ENCODE results near the gene AMBP. TPM values are rescaled to one million over a fixed set of nuclear protein-coding genes. Genes with fewer than 3 reads are reported as not detected.
A peak's percentile ranks its signal among the peaks of the same experiment; 100 is the strongest.

AMBP gene
- total and polyA plus RNA-seq, 2 of the 13 experiments (the other 11 are each of a cell fraction or from before 2014, with no cell fraction given), result 1,510 to 2,580 TPM

DNA sequence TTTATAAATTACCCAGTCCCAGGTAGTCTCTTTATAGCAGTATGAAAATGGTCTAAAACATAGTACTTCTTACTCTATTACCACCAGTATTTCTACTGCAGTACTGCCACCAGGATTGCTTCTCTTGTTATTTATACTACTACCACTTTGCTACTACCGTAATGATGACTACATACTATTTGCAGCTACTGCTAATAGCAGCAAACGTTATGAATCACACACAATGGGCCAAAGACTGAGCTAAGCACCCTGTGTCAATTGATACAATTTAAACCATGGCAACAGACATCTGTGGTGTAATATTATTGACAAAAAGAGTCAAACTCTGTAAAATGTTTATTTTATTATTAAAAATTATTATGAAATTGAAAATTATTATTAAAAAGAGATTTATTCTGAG, 36.3 kb upstream of the AMBP start:
- Histone ChIP-seq H4K20me1 (ENCODE audit: insufficient read depth, low read length) (no peaks in the 10 kb centered on the region), H3K9ac (ENCODE audit: insufficient read depth, low read depth, low read length) (no peak overlapping the region), H3K4me3 (replicated peaks in 1 of 3; ENCODE audit: insufficient read depth in 1 of 3, low read depth in 2 of 3, low read length in 3 of 3) (no peak overlapping the region), H3K79me2 (ENCODE audit: insufficient read depth, low read length) (no peaks in the 10 kb centered on the region), H3K9me3 (ENCODE audit: low read length) (no peaks in the 10 kb centered on the region), H3K36me3 (replicated peaks in 1 of 2; ENCODE audit: control insufficient read depth in 1 of 2, insufficient read depth in 2 of 2, low read length in 2 of 2) (no peaks in the 10 kb centered on the region), H3K4me1 (ENCODE audit: insufficient read depth, low read length) (peaks cover 86% of the 10 kb centered on the region), H2AFZ (ENCODE audit: low read length) (no peak overlapping the region), H3K4me2 (ENCODE audit: low read depth, low read length) (no peak overlapping the region), H3K27me3 (ENCODE audit: control insufficient read depth in 1 of 2, insufficient read depth in 2 of 2, low read length in 2 of 2) (no peaks in the 10 kb centered on the region), H3K27ac (ENCODE audit: extremely low read length, insufficient read depth, low read length) (no peak overlapping the region)
- no TSS peak for BruUV-seq (replicated peaks)
- POLR2A ChIA-PET, result interaction anchor here (1.7 kb wide), 1 partner anchor 39 kb away, joined by 5 read pairs; no protein-coding TSS in a partner anchor
- in situ Hi-C loops (cut with HindIII; ENCODE audit: extremely low pct_ligation_motif_present, low pct_unique_long_range_greater_than_20kb) (no loop called here), intact Hi-C loops (cut with micrococcal nuclease; ENCODE audit: unreplicated experiment) (no loop called here)
- ATAC-seq (no peak), FAIRE-seq (no peak), DNase-seq (ENCODE audit: low spot score) (no peak)
- CTCF ChIA-PET (ENCODE audit: low intra/inter-chr PET ratio, low total read pairs), result no interaction called here
- TF ChIP-seq ZFP1 (CRISPR knock-in tag; IDR thresholded peaks at IDR 0.05), result no peak
- TF ChIP-seq, protein P1, sequence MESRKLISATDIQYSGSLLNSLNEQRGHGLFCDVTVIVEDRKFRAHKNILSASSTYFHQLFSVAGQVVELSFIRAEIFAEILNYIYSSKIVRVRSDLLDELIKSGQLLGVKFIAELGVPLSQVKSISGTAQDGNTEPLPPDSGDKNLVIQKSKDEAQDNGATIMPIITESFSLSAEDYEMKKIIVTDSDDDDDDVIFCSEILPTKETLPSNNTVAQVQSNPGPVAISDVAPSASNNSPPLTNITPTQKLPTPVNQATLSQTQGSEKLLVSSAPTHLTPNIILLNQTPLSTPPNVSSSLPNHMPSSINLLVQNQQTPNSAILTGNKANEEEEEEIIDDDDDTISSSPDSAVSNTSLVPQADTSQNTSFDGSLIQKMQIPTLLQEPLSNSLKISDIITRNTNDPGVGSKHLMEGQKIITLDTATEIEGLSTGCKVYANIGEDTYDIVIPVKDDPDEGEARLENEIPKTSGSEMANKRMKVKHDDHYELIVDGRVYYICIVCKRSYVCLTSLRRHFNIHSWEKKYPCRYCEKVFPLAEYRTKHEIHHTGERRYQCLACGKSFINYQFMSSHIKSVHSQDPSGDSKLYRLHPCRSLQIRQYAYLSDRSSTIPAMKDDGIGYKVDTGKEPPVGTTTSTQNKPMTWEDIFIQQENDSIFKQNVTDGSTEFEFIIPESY (CRISPR knock-in tag; IDR thresholded peaks at IDR 0.05), result no peak
- no peak for TF ChIP-seq AKAP8 (CRISPR knock-in tag; IDR thresholded peaks at IDR 0.05)
- TF ChIP-seq MYC (CRISPR knock-in tag; IDR thresholded peaks at IDR 0.05; ENCODE audit: borderline replicate concordance), result no peak
- WGBS (ENCODE audit: low lambda C conversion rate), result 22% methylated on average over 2 of the region's 2 CpGs

GRCh38 chr9:114112778-114113584, 34.9 kb upstream of the AMBP start:
- TF ChIP-seq HMG20B (CRISPR knock-in tag; conservative IDR thresholded peaks at IDR 0.05) (0 out of 2 replicates have a peak, but pooled peaks have one; percentile 24), ZMYM3 (CRISPR knock-in tag; IDR thresholded peaks at IDR 0.05) (no peak)
- Histone ChIP-seq H3K27ac (ENCODE audit: extremely low read length, insufficient read depth, low read length) (no peak overlapping the region), H3K27me3 (ENCODE audit: control insufficient read depth in 1 of 2, insufficient read depth in 2 of 2, low read length in 2 of 2) (no peaks in the 10 kb centered on the region), H3K4me3 (replicated peaks in 1 of 3; ENCODE audit: insufficient read depth in 1 of 3, low read depth in 2 of 3, low read length in 3 of 3) (no peak overlapping the region), H3K9me3 (ENCODE audit: low read length) (no peaks in the 10 kb centered on the region), H3K9ac (ENCODE audit: insufficient read depth, low read depth, low read length) (no peak overlapping the region), H3K4me2 (ENCODE audit: low read depth, low read length) (no peak overlapping the region), H3K79me2 (ENCODE audit: insufficient read depth, low read length) (no peaks in the 10 kb centered on the region), H2AFZ (ENCODE audit: low read length) (no peak overlapping the region), H4K20me1 (ENCODE audit: insufficient read depth, low read length) (no peaks in the 10 kb centered on the region), H3K36me3 (replicated peaks in 1 of 2; ENCODE audit: control insufficient read depth in 1 of 2, insufficient read depth in 2 of 2, low read length in 2 of 2) (no peaks in the 10 kb centered on the region), H3K4me1 (ENCODE audit: insufficient read depth, low read length) (peaks cover 88% of the 10 kb centered on the region)
- 28% methylated on average over 10 of the region's 10 CpGs for WGBS (ENCODE audit: low lambda C conversion rate)
- in situ Hi-C loops (cut with HindIII; ENCODE audit: extremely low pct_ligation_motif_present, low pct_unique_long_range_greater_than_20kb), result no loop called here
- intact Hi-C loops (cut with micrococcal nuclease; ENCODE audit: unreplicated experiment), result no loop called here
- no peak for DNase-seq (ENCODE audit: low spot score)
- FAIRE-seq, result no peak
- no peak for ATAC-seq
- no TSS peak for BruUV-seq (replicated peaks)
- ChIA-PET POLR2A (interaction anchor here (1.0 to 1.7 kb wide), 2 partner anchors 14 to 41 kb away, joined by 3 to 5 read pairs; partner anchors contain the start of gene KIF12), CTCF (ENCODE audit: low intra/inter-chr PET ratio, low total read pairs) (no interaction called here)
